A673 (cell line): ENCODE results near the gene PPM1M.

ENCODE experiments used
- EZH2 ChIP-seq: fragments of 200-600 bp; sonication (generic); IDR thresholded peaks from 2 replicates; pipeline ENCODE4 v1.6.1; 2017; ENCODE audit warnings: borderline replicate concordance, low read depth, mild to moderate bottlenecking, mixed read lengths, antibody characterized with exemption, low read length; ENCODE audit not compliant: poor library complexity, severe bottlenecking
- TF ChIP-seq, protein P1 (sequence below): fragments of 300-800, 200-600 bp; sonication (generic); conservative IDR thresholded peaks from 2 replicates; pipeline ENCODE4 v1.5.1; 2017; ENCODE audit warnings: low read depth, mild to moderate bottlenecking, antibody characterized with exemption, low read length, moderate library complexity, mixed read lengths

DNA sequence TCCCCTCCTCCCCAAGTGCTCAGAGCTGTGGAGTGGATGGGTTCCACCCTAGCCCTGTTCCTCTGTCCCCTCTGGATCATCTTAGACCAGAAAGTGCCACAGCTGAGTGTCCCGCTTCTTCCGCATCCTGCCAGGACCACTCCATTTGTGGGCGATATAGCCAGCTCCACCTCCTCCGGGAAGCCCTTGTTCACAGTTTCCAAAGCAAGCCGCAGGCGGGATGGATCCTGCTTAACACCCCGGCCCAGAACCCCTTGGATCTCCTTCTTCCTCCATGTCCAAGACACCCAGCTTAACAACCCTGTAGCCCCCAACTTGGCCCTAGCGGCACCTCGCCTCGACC is 48.1 kb upstream of the PPM1M start:
- TF ChIP-seq, protein P1, sequence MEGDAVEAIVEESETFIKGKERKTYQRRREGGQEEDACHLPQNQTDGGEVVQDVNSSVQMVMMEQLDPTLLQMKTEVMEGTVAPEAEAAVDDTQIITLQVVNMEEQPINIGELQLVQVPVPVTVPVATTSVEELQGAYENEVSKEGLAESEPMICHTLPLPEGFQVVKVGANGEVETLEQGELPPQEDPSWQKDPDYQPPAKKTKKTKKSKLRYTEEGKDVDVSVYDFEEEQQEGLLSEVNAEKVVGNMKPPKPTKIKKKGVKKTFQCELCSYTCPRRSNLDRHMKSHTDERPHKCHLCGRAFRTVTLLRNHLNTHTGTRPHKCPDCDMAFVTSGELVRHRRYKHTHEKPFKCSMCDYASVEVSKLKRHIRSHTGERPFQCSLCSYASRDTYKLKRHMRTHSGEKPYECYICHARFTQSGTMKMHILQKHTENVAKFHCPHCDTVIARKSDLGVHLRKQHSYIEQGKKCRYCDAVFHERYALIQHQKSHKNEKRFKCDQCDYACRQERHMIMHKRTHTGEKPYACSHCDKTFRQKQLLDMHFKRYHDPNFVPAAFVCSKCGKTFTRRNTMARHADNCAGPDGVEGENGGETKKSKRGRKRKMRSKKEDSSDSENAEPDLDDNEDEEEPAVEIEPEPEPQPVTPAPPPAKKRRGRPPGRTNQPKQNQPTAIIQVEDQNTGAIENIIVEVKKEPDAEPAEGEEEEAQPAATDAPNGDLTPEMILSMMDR, result no peak
- TF ChIP-seq EZH2, result no peak
